Measurements from ENCODE around the gene FARSA.
"Not testable (repeated sequence)": the region's sequence is repeated elsewhere in the genome, so short reads cannot be mapped to it uniquely, and the experiment has no call there.

Gene FARSA

DNA sequence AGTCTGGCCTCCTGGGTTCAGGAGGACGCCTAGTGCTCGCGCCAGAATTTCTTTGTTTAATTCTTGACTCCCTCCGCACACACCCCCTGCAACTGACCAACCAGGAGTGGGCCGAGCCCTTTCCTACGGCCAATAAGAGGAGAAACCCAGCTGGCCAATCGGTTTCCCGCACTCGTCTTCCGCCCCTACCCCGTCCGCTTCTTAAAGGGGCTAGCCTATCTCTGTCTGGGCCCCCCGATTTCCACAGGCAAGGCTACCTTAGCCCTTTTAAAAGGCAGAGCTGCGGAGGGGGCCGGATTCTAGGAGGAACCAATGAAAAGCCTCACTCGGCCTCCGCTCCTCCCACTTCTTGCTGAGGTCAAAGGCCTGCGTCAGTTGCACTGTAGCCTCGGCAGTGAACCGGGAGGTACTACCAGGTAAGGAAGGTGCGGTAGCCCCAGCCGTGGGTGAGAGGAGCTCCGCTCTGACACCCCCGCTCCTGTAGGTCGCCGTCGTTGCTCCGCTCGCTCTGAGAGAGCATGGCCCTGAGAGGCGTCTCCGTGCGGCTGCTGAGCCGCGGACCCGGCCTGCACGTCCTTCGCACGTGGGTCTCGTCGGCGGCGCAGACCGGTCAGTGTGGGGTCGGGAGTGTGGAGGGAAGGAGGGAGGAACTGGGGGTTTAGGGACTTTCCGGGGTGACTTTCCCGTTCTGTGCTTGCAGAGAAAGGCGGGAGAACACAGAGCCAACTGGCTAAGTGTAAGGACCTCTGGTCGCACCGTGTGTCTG lies 42.5 kb downstream of the FARSA start, which contains the start of gene GCDH:
GCDH (plus strand) TSS at position 374 of the 766 bp plus-strand sequence; CDS start at position 519, 145 bp downstream.
- TF ChIP-seq, protein P1, sequence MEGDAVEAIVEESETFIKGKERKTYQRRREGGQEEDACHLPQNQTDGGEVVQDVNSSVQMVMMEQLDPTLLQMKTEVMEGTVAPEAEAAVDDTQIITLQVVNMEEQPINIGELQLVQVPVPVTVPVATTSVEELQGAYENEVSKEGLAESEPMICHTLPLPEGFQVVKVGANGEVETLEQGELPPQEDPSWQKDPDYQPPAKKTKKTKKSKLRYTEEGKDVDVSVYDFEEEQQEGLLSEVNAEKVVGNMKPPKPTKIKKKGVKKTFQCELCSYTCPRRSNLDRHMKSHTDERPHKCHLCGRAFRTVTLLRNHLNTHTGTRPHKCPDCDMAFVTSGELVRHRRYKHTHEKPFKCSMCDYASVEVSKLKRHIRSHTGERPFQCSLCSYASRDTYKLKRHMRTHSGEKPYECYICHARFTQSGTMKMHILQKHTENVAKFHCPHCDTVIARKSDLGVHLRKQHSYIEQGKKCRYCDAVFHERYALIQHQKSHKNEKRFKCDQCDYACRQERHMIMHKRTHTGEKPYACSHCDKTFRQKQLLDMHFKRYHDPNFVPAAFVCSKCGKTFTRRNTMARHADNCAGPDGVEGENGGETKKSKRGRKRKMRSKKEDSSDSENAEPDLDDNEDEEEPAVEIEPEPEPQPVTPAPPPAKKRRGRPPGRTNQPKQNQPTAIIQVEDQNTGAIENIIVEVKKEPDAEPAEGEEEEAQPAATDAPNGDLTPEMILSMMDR (IDR thresholded peaks at IDR 0.05; ENCODE audit: low read depth, low read length, missing control alignments) = no peak
- Histone ChIP-seq H3K36me3 (replicated peaks) (no peaks in the 10 kb centered on the region), H3K4me3 (ENCODE audit: low read depth, low read length) (peak within 1 kb of the TSS; percentile 89), H3K27ac (no peak within 1 kb of the TSS), H3K27me3 (replicated peaks) (peaks cover 4% of the 10 kb centered on the region)
- in situ Hi-C loops (cut with HindIII; ENCODE audit: low pct_ligation_motif_present, low sequenced_read_pairs) = no loop called here
- DNase-seq = peak; percentile 99

DNA sequence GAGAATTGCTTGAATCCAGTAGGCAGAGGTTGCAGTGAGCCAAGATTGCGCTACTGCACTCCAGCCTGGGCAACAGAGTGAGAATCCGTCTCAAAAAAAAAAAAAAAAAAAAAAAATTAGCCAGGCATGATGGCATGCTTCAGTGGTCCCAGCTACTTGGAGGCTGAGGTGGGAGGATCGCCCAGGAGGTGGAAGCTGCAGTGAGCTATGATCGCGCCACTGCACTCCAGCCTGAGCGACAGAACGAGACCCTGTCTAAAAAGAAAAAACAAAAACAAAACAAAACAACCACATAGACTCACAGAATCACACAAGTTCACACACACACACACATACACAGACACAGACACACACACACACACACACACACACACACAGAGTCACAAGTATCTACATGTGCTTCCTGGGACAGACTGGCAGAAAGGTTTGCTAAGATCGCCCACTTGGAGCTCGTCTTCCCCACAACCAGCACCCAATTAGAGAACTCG lies 43.2 kb downstream of the FARSA start:
- H3K27ac ChIP-seq; in situ Hi-C loops (cut with HindIII; ENCODE audit: low pct_ligation_motif_present, low sequenced_read_pairs); H3K36me3 ChIP-seq (replicated peaks); DNase-seq; H3K27me3 ChIP-seq (replicated peaks): not testable (repeated sequence)
- peak overlapping the region; percentile 32 for H3K4me3 ChIP-seq (ENCODE audit: low read depth, low read length)

DNA sequence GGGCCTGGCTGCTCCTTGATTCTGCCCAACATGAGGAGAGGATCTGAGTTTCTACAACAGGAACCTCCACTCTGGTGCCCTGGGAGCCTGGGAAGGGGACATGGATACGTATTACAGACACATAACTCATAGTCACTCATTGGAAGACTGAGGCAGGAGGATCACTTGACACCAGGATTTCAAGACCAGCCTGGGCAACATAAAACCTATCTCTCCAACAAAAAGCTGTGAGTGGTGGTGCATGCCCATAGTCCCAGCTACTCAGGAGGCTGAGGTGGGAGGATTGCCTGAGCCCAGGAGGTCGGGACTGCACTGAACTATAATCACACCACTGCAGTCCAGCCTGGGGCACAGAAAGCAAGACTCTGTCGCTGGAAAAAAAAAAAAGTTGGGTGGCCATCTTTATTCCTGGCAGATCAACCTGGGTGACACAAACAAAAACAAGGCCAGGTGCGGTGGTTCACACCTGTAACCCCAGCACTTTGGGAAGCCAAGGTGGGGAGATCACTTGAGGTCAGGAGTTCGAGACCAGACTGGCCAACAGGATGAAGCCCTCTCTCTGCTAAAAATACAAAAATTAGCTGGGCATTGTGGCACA lies 45.4 kb downstream of the FARSA start:
- H3K27me3 ChIP-seq (replicated peaks) = peaks cover 14% of the 10 kb centered on the region
- in situ Hi-C loops (cut with HindIII; ENCODE audit: low pct_ligation_motif_present, low sequenced_read_pairs) = no loop called here
- no peak overlapping the region for H3K4me3 ChIP-seq (ENCODE audit: low read depth, low read length)
- TF ChIP-seq, protein P1 (IDR thresholded peaks at IDR 0.05; ENCODE audit: low read depth, low read length, missing control alignments) = no peak
- no peaks in the 10 kb centered on the region for H3K36me3 ChIP-seq (replicated peaks)
- no peak for DNase-seq
- no peak overlapping the region for H3K27ac ChIP-seq

DNA sequence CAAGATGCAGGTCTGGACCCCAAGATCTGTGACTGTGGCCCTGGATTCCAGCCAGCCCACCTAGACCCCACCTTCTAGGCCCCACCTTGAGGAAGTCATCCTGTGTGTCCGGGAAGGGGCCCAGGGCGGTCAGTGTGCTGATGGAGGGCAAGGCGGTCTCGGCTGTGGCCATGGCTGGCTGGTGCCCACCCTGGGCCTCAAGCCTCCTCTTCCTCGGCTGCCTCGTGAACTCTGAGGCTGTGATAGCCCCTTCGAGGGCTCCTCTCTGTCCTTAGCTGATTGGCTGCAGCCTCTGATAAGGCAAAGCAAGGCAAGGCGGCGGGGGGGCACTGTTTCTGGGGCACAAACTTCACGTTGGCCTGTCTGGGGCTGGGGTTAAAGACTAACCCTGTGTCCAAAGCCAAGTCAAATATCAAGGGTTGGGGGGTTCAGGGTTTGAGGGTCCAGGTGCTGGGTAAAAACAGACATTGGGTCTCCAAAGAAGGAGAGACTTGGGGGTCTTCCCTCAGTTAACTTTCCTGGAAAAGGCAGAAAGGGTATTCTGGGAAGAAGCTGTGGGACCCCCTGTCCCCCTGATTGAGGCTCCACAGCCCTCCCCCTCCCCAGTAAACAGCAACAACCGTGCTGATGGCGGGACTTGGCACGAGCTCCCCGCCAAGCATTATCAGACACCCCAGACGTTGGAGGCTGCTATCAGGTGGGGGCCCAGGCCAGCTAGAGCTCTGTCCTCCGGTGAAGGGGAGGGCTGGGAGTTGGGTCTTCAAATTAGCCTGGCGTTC lies 46.4 kb downstream of the FARSA start, which contains the start of gene KLF1:
KLF1 (minus strand) TSS at position 233 of the 779 bp plus-strand sequence; CDS start at position 172, 61 bp downstream.
- no peak for DNase-seq
- Histone ChIP-seq H3K36me3 (replicated peaks) (no peaks in the 10 kb centered on the region), H3K4me3 (ENCODE audit: low read depth, low read length) (no peak within 1 kb of the TSS), H3K27me3 (replicated peaks) (peaks cover 14% of the 10 kb centered on the region), H3K27ac (no peak within 1 kb of the TSS)
- TF ChIP-seq, protein P1 (IDR thresholded peaks at IDR 0.05; ENCODE audit: low read depth, low read length, missing control alignments) = no peak
- in situ Hi-C loops (cut with HindIII; ENCODE audit: low pct_ligation_motif_present, low sequenced_read_pairs) = no loop called here

DNA sequence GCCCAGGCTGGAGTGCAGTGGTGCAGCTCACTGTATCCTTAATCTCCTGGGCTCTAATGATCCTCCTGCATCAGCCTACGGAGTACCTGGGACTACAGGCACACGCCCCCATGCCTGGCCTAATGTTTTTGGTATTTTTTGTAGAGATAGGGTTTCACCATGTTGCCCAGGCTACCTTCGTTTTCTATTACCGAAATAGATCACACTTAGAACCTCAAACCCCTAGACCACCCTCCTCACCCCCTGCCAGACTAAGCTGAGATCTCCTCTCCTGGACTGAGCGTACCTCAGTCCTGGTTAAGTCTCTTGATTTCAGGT lies 46.9 kb downstream of the FARSA start:
- Histone ChIP-seq H3K4me3 (ENCODE audit: low read depth, low read length) (no peak overlapping the region), H3K27me3 (replicated peaks) (peaks cover 14% of the 10 kb centered on the region), H3K27ac (no peak overlapping the region), H3K36me3 (replicated peaks) (no peaks in the 10 kb centered on the region)
- in situ Hi-C loops (cut with HindIII; ENCODE audit: low pct_ligation_motif_present, low sequenced_read_pairs) = no loop called here
- DNase-seq = no peak
- TF ChIP-seq, protein P1 (IDR thresholded peaks at IDR 0.05; ENCODE audit: low read depth, low read length, missing control alignments) = no peak

Measured in brain microvascular endothelial cell (primary cell).